GM10248 (cell line): ENCODE data around the gene FNIP1.

ENCODE experiments used
- CTCF ChIA-PET: fragments of 300-600 bp; sonication (Branson Sonifier 250); formaldehyde crosslinking; extraction: SDS; loops from one replicate; lab custom pipeline; 2021; ENCODE audit warnings: antibody characterized with exemption; lab: Yijun Ruan, JAX
- POLR2A ChIA-PET: fragments of 350-650 bp; sonication (Branson Sonifier 250); formaldehyde crosslinking; extraction: SDS; loops from one replicate; lab custom pipeline; 2020; ENCODE audit warnings: antibody characterized with exemption; lab: Yijun Ruan, JAX
- DNase-seq: peaks from one replicate; pipeline ENCODE4 v3.0.0; 2012; ENCODE audit errors: extremely low spot score
- CTCF ChIP-seq: IDR thresholded peaks from 2 replicates; pipeline ENCODE4 v1.5.1; 2012; ENCODE audit warnings: mild to moderate bottlenecking, low read depth; ENCODE audit errors: extremely low read depth, missing control alignments, control extremely low read depth

Gene FNIP1

GRCh38 chr5:131769336-131769735 lies 27.5 kb downstream of the FNIP1 start:
- CTCF ChIA-PET = interaction anchor here (1.1 kb wide), 1 partner anchor 180 kb away, joined by 5 read pairs; no protein-coding TSS in a partner anchor
- POLR2A ChIA-PET = no interaction called here
- no peak for TF ChIP-seq CTCF
- DNase-seq = no peak

GRCh38 chr5:131767891-131768290 lies 28.9 kb downstream of the FNIP1 start:
- DNase-seq = no peak
- POLR2A ChIA-PET = no interaction called here
- no peak for TF ChIP-seq CTCF
- CTCF ChIA-PET = interaction anchor here (1.0 kb wide), 1 partner anchor 15 kb away, joined by 4 read pairs; no protein-coding TSS in a partner anchor

- ChIA-PET CTCF (no interaction called here), POLR2A (no interaction called here)
- no peak for DNase-seq
- no peak for TF ChIP-seq CTCF
Measured at GRCh38 chr5:131766689-131767088, 30.1 kb downstream of the FNIP1 start.

- DNase-seq = no peak
- CTCF ChIA-PET = no interaction called here
- POLR2A ChIA-PET = no interaction called here
- no peak for TF ChIP-seq CTCF
Measured at GRCh38 chr5:131765261-131765660, 31.6 kb downstream of the FNIP1 start.

- DNase-seq = no peak
- no peak for TF ChIP-seq CTCF
- ChIA-PET POLR2A (no interaction called here), CTCF (no interaction called here)
Measured at GRCh38 chr5:131763968-131764367, 32.8 kb downstream of the FNIP1 start.

GRCh38 chr5:131760793-131761192 lies 36.0 kb downstream of the FNIP1 start:
- DNase-seq = no peak
- TF ChIP-seq CTCF = no peak
- ChIA-PET CTCF (no interaction called here), POLR2A (no interaction called here)
